ENCODE data around the gene TNFRSF1B. TPM values are rescaled to one million over a fixed set of nuclear protein-coding genes. Genes with fewer than 3 reads are reported as not detected.

Gene TNFRSF1B
- total RNA-seq, 1 experiment from 2014 or later = 3.5 TPM

GRCh38 chr1:12179676-12180075, 12.9 kb downstream of the TNFRSF1B start:
- Histone ChIP-seq H3K36me3 (ENCODE audit: control insufficient read depth, insufficient read depth, low read length) (no peaks in the 10 kb centered on the region), H3K4me1 (no peaks in the 10 kb centered on the region), H3K4me3 (ENCODE audit: low read depth, low read length) (no peak overlapping the region), H3K27me3 (replicated peaks; ENCODE audit: control insufficient read depth, insufficient read depth, low read length) (no peaks in the 10 kb centered on the region), H3K9me3 (no peaks in the 10 kb centered on the region)
- Mint-ChIP-seq H3K4me1 (ENCODE audit: low read depth, unreplicated experiment) (peaks cover 7% of the 10 kb centered on the region), H3K4me3 (ENCODE audit: unreplicated experiment) (no peak overlapping the region), H3K27ac (ENCODE audit: unreplicated experiment) (no peak overlapping the region), H3K27me3 (ENCODE audit: insufficient read depth, unreplicated experiment) (no peaks in the 10 kb centered on the region), H3K36me3 (ENCODE audit: insufficient read depth, unreplicated experiment) (no peaks in the 10 kb centered on the region), H3K9me3 (ENCODE audit: unreplicated experiment) (no peaks in the 10 kb centered on the region)
- no peak for TF ChIP-seq CTCF (IDR thresholded peaks at IDR 0.05; ENCODE audit: insufficient read depth in 1 of 2, low read depth in 1 of 2, low read length in 1 of 2, severe bottlenecking in 1 of 2, unreplicated experiment in 1 of 2)
- no TSS peak for BruUV-seq (replicated peaks)
- POLR2A ChIA-PET = no interaction called here
- CTCF ChIA-PET = no interaction called here
- DNase-seq = no peak
- intact Hi-C loops (cut with micrococcal nuclease; ENCODE audit: unreplicated experiment) = no loop called here

GRCh38 chr1:12180315-12180714, 13.5 kb downstream of the TNFRSF1B start:
- H3K4me3 ChIP-seq (ENCODE audit: low read depth, low read length) = no peak overlapping the region
- H3K4me1 ChIP-seq = no peaks in the 10 kb centered on the region
- no TSS peak for BruUV-seq (replicated peaks)
- peak in 1 of 2 experiments; percentile 38 for DNase-seq
- TF ChIP-seq CTCF (IDR thresholded peaks at IDR 0.05; ENCODE audit: insufficient read depth in 1 of 2, low read depth in 1 of 2, low read length in 1 of 2, severe bottlenecking in 1 of 2, unreplicated experiment in 1 of 2) = no peak
- H3K36me3 ChIP-seq (ENCODE audit: control insufficient read depth, insufficient read depth, low read length) = no peaks in the 10 kb centered on the region
- H3K36me3 Mint-ChIP-seq (ENCODE audit: insufficient read depth, unreplicated experiment) = no peaks in the 10 kb centered on the region
- no peak overlapping the region for H3K4me3 Mint-ChIP-seq (ENCODE audit: unreplicated experiment)
- H3K27me3 Mint-ChIP-seq (ENCODE audit: insufficient read depth, unreplicated experiment) = no peaks in the 10 kb centered on the region
- ChIA-PET CTCF (no interaction called here), POLR2A (no interaction called here)
- no peaks in the 10 kb centered on the region for H3K27me3 ChIP-seq (replicated peaks; ENCODE audit: control insufficient read depth, insufficient read depth, low read length)
- no peak overlapping the region for H3K27ac Mint-ChIP-seq (ENCODE audit: unreplicated experiment)
- H3K9me3 ChIP-seq = no peaks in the 10 kb centered on the region
- intact Hi-C loops (cut with micrococcal nuclease; ENCODE audit: unreplicated experiment) = no loop called here
- no peaks in the 10 kb centered on the region for H3K9me3 Mint-ChIP-seq (ENCODE audit: unreplicated experiment)
- H3K4me1 Mint-ChIP-seq (ENCODE audit: low read depth, unreplicated experiment) = peaks cover 7% of the 10 kb centered on the region

- H3K36me3 ChIP-seq (ENCODE audit: control insufficient read depth, insufficient read depth, low read length) = no peaks in the 10 kb centered on the region
- Mint-ChIP-seq H3K27me3 (ENCODE audit: insufficient read depth, unreplicated experiment) (no peaks in the 10 kb centered on the region), H3K9me3 (ENCODE audit: unreplicated experiment) (no peaks in the 10 kb centered on the region), H3K27ac (ENCODE audit: unreplicated experiment) (no peak overlapping the region), H3K4me3 (ENCODE audit: unreplicated experiment) (no peak overlapping the region), H3K36me3 (ENCODE audit: insufficient read depth, unreplicated experiment) (no peaks in the 10 kb centered on the region), H3K4me1 (ENCODE audit: low read depth, unreplicated experiment) (peaks cover 7% of the 10 kb centered on the region)
- TF ChIP-seq CTCF (IDR thresholded peaks at IDR 0.05; ENCODE audit: insufficient read depth in 1 of 2, low read depth in 1 of 2, low read length in 1 of 2, severe bottlenecking in 1 of 2, unreplicated experiment in 1 of 2) = no peak
- no peak for DNase-seq
- H3K4me1 ChIP-seq = no peaks in the 10 kb centered on the region
- H3K4me3 ChIP-seq (ENCODE audit: low read depth, low read length) = no peak overlapping the region
- no peaks in the 10 kb centered on the region for H3K27me3 ChIP-seq (replicated peaks; ENCODE audit: control insufficient read depth, insufficient read depth, low read length)
- no TSS peak for BruUV-seq (replicated peaks)
- ChIA-PET POLR2A (no interaction called here), CTCF (interaction anchor here (0.5 kb wide), 1 partner anchor 33 kb away, joined by 3 read pairs; no protein-coding TSS in a partner anchor)
- intact Hi-C loops (cut with micrococcal nuclease; ENCODE audit: unreplicated experiment) = no loop called here
- no peaks in the 10 kb centered on the region for H3K9me3 ChIP-seq
Measured at GRCh38 chr1:12180903-12181302, 14.1 kb downstream of the TNFRSF1B start.

Measured in Caco-2 (cell line).